Heart right ventricle (tissue), 16 donors: Measurements from ENCODE around the gene PROM2. TPM values are rescaled to one million over a fixed set of nuclear protein-coding genes. Genes with fewer than 3 reads are reported as not detected.
A peak's percentile ranks its signal among the peaks of the same experiment; 100 is the strongest.

Source experiments
- ATAC-seq, 8 donors: fragments of 200-7000 bp; cut with Tn5 transposase; one replicate each; pipeline ENCODE4 v1.9.1; 2020; ENCODE audit warnings: mild to moderate bottlenecking in 8 of 8, moderate library complexity in 8 of 8, moderate number of reproducible peaks in 1 of 8
- DNase-seq, 2 donors: peaks; one replicate each; pipeline ENCODE4 v3.0.0-alpha.2; 2020
- H3K27ac ChIP-seq, 10 donors: fragments of 200-600 bp; sonication (generic) in 2 of 10; one replicate each; pipeline versions ENCODE4 v1.5.0 to v1.8.0; 2020 to 2022; ENCODE audit warnings: mild to moderate bottlenecking in 3 of 10
- H3K27me3 ChIP-seq, 7 donors: fragments of 200-600 bp; one replicate each; pipeline ENCODE4 v1.8.0; 2021 to 2022; ENCODE audit warnings: mild to moderate bottlenecking in 2 of 7
- H3K36me3 ChIP-seq, 9 donors: fragments of 200-600 bp; sonication (generic) in 1 of 9; one replicate each; pipeline versions ENCODE4 v1.5.0 to v1.8.0; 2020 to 2022; ENCODE audit warnings: mild to moderate bottlenecking in 2 of 9
- H3K4me1 ChIP-seq, 9 donors: fragments of 200-600 bp; sonication (generic) in 1 of 9; one replicate each; pipeline versions ENCODE4 v1.5.0 to v1.8.0; 2020 to 2022; ENCODE audit warnings: mild to moderate bottlenecking in 4 of 9
- H3K4me3 ChIP-seq, 10 donors: fragments of 200-600 bp; sonication (generic) in 2 of 10; one replicate each; pipeline versions ENCODE4 v1.5.0 to v1.8.0; 2020 to 2022; ENCODE audit warnings: mild to moderate bottlenecking in 7 of 10, moderate library complexity in 2 of 10
- H3K9me3 ChIP-seq, 11 donors: fragments of 200-600 bp in 10 of 11; sonication (generic) in 2 of 11; one replicate each; pipeline versions ENCODE4 v1.5.0 to v1.8.0; 2013 to 2022; ENCODE audit warnings: mild to moderate bottlenecking in 2 of 11, control low read depth in 1 of 11, moderate library complexity in 1 of 11
- CTCF ChIP-seq, 9 donors: fragments of 200-600 bp; sonication (generic) in 2 of 9; IDR thresholded peaks; one replicate each; pipeline versions ENCODE4 v1.5.0 to v1.8.0; 2021 to 2022; ENCODE audit warnings: antibody characterized with exemption in 9 of 9, mild to moderate bottlenecking in 5 of 9, moderate library complexity in 1 of 9
- WGBS, 2 donors: extraction: QIAGEN DNeasy Blood & Tissue Kit; methylation state at CpG; one replicate each; pipeline ENCODE4 v1.1.7; 2013; ENCODE audit warnings: inconsistent platforms in 1 of 2; 5-methylcytosine and 5-hydroxymethylcytosine counted together
- intact Hi-C, 10 donors: fragments of 100-400 bp; cut with DNase I; formaldehyde crosslinking; loops; one replicate each; pipeline versions ENCODE4 v1.11.1 to v1.14.2; 2022
- polyA plus RNA-seq, 2 donors: library from polyadenylated mRNA; stranded (reverse); fragments of 200-250 nt; gene quantifications; one replicate each; pipeline ENCODE4 v1.2.3, GENCODE V29; 2013
- total RNA-seq, 10 donors: library from RNA; stranded (reverse); fragmentation: NEBNext Ultra II Directional in 3 of 10; extraction: Animal tissue kit (Norgen Biotek cat#: 25700) in 3 of 10; gene quantifications; one replicate each; pipeline versions ENCODE4 v1.2.1 to v1.2.4, GENCODE V29; 2021 to 2023
- donor health status: Arrhythmogenic right ventricular cardiomyopathy.
- donor health status: ischemic (EF 13 %, LVEDD 7.1; RV severe dilation, severe dysfunction).
- donor health status: healthy with polysubstance abuse.
- donor health status: DM: no; HTN: yes; CAD: no.
- donor health status: DM: no; HTN: no; CAD: no.
- donor health status: ischemic (EF 25% LVEDD 6.9; RV normal size, moderate dysfunction).
- donor health status: ischemic (EF 25% LVEDD 5.7; RV mildly dilated, moderate dysfunction).
- donor health status: healthy.
- donor health status: DM: yes; HTN: yes; CAD: no.
- donor health status: Ischemic cardiomyopathy.
- donor health status: ischemic (EF 35%, LVEDD 5.7; RV mildly dilated, moderate dysfunction).
- donor health status: nonischemic (EF 11% LVEDD 7.7; RV severe dilation, severe dysfunction).
- donor health status: DM: yes; HTN: yes; CAD: no.
- donor health status: PGD.
- donor health status: ischemic (EF 29% LVEDD 5.4; RV normal size, mild dysfunction).
- donor health status: nonischemic (EF 23%, LVEDD 6.1; RV moderate dilation, normal function).

PROM2 gene
- total and polyA plus RNA-seq, 12 donors: 0.32 to 3.4 (median 0.94) TPM

GRCh38 chr2:95287336-95287735 lies 13.1 kb downstream of the PROM2 start:
- no peaks in the 10 kb centered on the region for H3K4me1 ChIP-seq

DNA sequence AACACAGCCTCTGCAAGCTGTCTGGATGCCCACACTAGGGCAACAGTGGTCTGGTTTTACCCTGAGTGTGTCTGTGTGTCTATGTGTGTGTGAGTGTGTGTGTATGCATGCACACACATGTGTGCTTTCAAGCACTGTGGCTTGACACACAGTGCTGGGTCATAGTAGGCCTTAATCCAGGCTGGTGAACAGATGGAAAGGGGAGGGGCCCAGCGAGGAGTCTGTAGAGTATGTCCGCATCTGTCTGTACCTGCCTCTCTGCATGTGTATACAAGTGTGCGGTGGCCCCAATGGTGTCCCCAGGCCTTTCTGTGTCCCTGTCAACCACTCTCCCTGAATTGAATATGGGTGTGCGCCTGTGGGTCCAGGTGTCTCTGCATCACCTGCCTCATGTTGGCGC lies 13.6 kb downstream of the PROM2 start:
- 95 to 96% methylated on average over 5 of the region's 5 CpGs for WGBS, 2 donors
- Histone ChIP-seq H3K36me3 (no peaks in the 10 kb centered on the region), H3K9me3 (peaks cover 0 to 25% (median 15%) of the 10 kb centered on the region in 11 donors), H3K4me3 (no peak overlapping the region), H3K27ac (no peak overlapping the region), H3K27me3 (no peaks in the 10 kb centered on the region), H3K4me1 (no peaks in the 10 kb centered on the region)
- intact Hi-C loops: no loop called here
- no peak for TF ChIP-seq CTCF (IDR thresholded peaks at IDR 0.05)
- ATAC-seq (peak in 1 of 8 donors; percentile 40), DNase-seq (no peak)

More at GRCh38 chr2:95287336-95287735, 13.1 kb downstream of the PROM2 start:
- peaks cover 0 to 24% (median 15%) of the 10 kb centered on the region in 11 donors for H3K9me3 ChIP-seq
- 86% methylated on average over 8 of the region's 8 CpGs for WGBS, 2 donors
- H3K27ac ChIP-seq: no peak overlapping the region
- intact Hi-C loops: no loop called here
- ATAC-seq (peak in 1 of 8 donors; percentile 28), DNase-seq (no peak)
- H3K27me3 ChIP-seq: no peaks in the 10 kb centered on the region
- H3K4me3 ChIP-seq: no peak overlapping the region
- TF ChIP-seq CTCF (IDR thresholded peaks at IDR 0.05): no peak
- H3K36me3 ChIP-seq: no peaks in the 10 kb centered on the region

DNA sequence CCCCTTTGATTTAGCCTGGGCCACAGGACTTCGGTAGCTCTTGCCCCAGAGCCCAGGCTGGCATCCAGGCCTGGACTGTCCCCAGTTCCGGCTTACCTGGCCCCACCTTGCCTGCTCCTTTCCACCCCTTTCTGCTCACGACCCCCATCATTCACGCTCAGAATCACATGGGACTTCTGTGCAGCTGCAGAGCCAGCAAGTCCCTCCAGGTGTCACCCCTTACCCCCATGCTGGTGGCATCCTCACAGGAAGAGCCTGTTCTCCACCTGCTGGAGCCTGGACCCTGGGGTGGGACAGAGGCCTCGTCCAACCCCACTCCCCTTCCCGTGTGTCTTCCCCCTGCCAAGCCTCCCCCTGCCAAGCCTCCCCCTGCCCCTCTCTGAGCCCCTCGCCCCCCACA lies 15.0 kb downstream of the PROM2 start:
- TF ChIP-seq CTCF (IDR thresholded peaks at IDR 0.05): no peak
- Histone ChIP-seq H3K4me1 (no peaks in the 10 kb centered on the region), H3K27ac (no peak overlapping the region), H3K9me3 (peaks cover 0 to 25% (median 15%) of the 10 kb centered on the region in 11 donors), H3K27me3 (no peaks in the 10 kb centered on the region), H3K4me3 (no peak overlapping the region), H3K36me3 (no peaks in the 10 kb centered on the region)
- 70 to 74% methylated on average over 7 of the region's 7 CpGs for WGBS, 2 donors
- ATAC-seq (no peak), DNase-seq (no peak)
- intact Hi-C loops: no loop called here

DNA sequence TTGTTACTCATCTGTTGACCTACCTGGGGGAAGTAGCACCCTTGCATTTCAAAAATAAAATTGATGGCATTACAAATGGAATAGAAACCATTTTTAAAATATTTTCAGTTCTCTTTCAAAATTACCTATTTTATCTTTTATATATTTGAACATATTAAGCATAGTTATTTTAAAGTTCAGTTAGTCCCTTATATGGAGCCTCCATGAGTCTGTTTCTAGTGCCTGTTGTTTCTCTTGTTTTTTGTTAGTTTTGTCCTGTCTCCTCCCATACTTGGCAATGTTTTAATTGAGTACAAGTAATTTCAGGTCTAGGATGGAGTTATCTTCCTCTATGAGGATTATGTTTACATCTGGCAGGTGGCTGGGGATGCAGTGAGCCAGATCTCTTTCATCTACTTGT lies 17.0 kb downstream of the PROM2 start:
- ATAC-seq (no peak), DNase-seq (no peak)
- no peak for TF ChIP-seq CTCF (IDR thresholded peaks at IDR 0.05)
- Histone ChIP-seq H3K4me3 (no peak overlapping the region), H3K27me3 (peaks cover 0 to 7% (median 0%) of the 10 kb centered on the region in 7 donors), H3K4me1 (no peaks in the 10 kb centered on the region), H3K9me3 (peaks cover 0 to 25% (median 15%) of the 10 kb centered on the region in 11 donors), H3K27ac (no peak overlapping the region), H3K36me3 (no peaks in the 10 kb centered on the region)
- intact Hi-C loops: no loop called here
